HG02642 (cell line): Measurements from ENCODE around the gene LRP8.

ENCODE experiments used
- ATAC-seq: cut with Tn5 transposase; IDR thresholded peaks from one replicate; pipeline ENCODE4 v1.9.1; 2021; ENCODE audit warnings: mild to moderate bottlenecking; ENCODE audit not compliant: unreplicated experiment, poor library complexity

Gene LRP8

GRCh38 chr1:53341521-53341895 lies 13.6 kb upstream of the LRP8 start:
- no peak for ATAC-seq

GRCh38 chr1:53340660-53341520 lies 13.0 kb upstream of the LRP8 start:
- no peak for ATAC-seq

- no peak for ATAC-seq
These were observed 12.1 kb upstream of the LRP8 start for GRCh38 chr1:53339736-53340635.

- no peak for ATAC-seq
These were observed 10.6 kb upstream of the LRP8 start for GRCh38 chr1:53338423-53338822.

- no peak for ATAC-seq
These were observed 9.6 kb upstream of the LRP8 start for GRCh38 chr1:53337499-53337898.

GRCh38 chr1:53336146-53336545 lies 8.3 kb upstream of the LRP8 start:
- no peak for ATAC-seq

- no peak for ATAC-seq
These were observed 7.8 kb upstream of the LRP8 start for GRCh38 chr1:53335661-53336060.

- no peak for ATAC-seq
These were observed 6.9 kb upstream of the LRP8 start for GRCh38 chr1:53334781-53335180.

GRCh38 chr1:53334312-53334711 lies 6.4 kb upstream of the LRP8 start:
- no peak for ATAC-seq

GRCh38 chr1:53332833-53333232 lies 5.0 kb upstream of the LRP8 start:
- no peak for ATAC-seq

GRCh38 chr1:53332186-53332564 lies 4.3 kb upstream of the LRP8 start:
- no peak for ATAC-seq

GRCh38 chr1:53331446-53332185 lies 3.7 kb upstream of the LRP8 start:
- no peak for ATAC-seq

GRCh38 chr1:53330819-53331218 lies 2.9 kb upstream of the LRP8 start:
- no peak for ATAC-seq

GRCh38 chr1:53328541-53329499 lies 950 bp upstream of the LRP8 start:
- ATAC-seq = no peak

- peak; percentile 9 for ATAC-seq
These were observed 522 bp downstream of the LRP8 start for GRCh38 chr1:53327182-53327913.

GRCh38 chr1:53326598-53327181 lies 1.2 kb downstream of the LRP8 start:
- ATAC-seq = peak; percentile 33

GRCh38 chr1:53326088-53326597 lies 1.7 kb downstream of the LRP8 start:
- ATAC-seq = peak; percentile 87

GRCh38 chr1:53325326-53326087 lies 2.4 kb downstream of the LRP8 start:
- ATAC-seq = no peak
